GM12878 (cell line): ENCODE measurements around the gene ATF7IP. TPM values are rescaled to one million over a fixed set of nuclear protein-coding genes. Genes with fewer than 3 reads are reported as not detected.

Source experiments
- ATAC-seq: fragments of 200-7000 bp; cut with Tn5 transposase; 3 replicates; pipeline ENCODE4 v1.9.1; 2020; ENCODE audit warnings: mild to moderate bottlenecking, moderate library complexity
- BruUV-seq: library from RNA; stranded (reverse); fragments of 400-500 nt; replicated peaks from 2 replicates; lab custom pipeline; 2021; lab: Mats Ljungman, UMichigan
- CTCF ChIA-PET: fragments of 300-600 bp; sonication (Branson Sonifier 250); formaldehyde crosslinking; extraction: SDS; loops from one replicate; lab custom pipeline; 2021; ENCODE audit warnings: inconsistent platforms; lab: Yijun Ruan, JAX
- POLR2A ChIA-PET: fragments of 350-600 bp; formaldehyde crosslinking; extraction: SDS; loops from one replicate; lab custom pipeline; 2021; ENCODE audit warnings: inconsistent platforms; lab: Charles Lee
- RAD21 ChIA-PET: fragments of 300-600 bp; sonication (Branson Sonifier 250); formaldehyde crosslinking; loops from one replicate; lab custom pipeline; 2023; ENCODE audit warnings: antibody characterized with exemption; ENCODE audit not compliant: unreplicated experiment; lab: Charles Lee
- SMC1A ChIA-PET: fragments of 300-600 bp; sonication (Branson Sonifier 250); formaldehyde crosslinking; loops from one replicate; lab custom pipeline; 2023; ENCODE audit not compliant: unreplicated experiment, uncharacterized antibody; lab: Charles Lee
- DNase-seq: peaks from one replicate; pipeline ENCODE4 v3.0.0-alpha.2; 2011; ENCODE audit warnings: low read depth, low spot score
- FAIRE-seq: peaks from 3 replicates; lab custom pipeline; 2011; peaks lifted over from hg19 to GRCh38; lab: Jason Lieb, UNC
- H2AFZ ChIP-seq: 2 replicates; pipeline ENCODE4 v1.6.0; 2011; ENCODE audit warnings: low read depth, low read length, control low read depth; ENCODE audit not compliant: control insufficient read depth
- H3K27ac ChIP-seq: 2 replicates; pipeline ENCODE4 v1.5.1; 2011; ENCODE audit warnings: control low read depth; ENCODE audit not compliant: control insufficient read depth, insufficient read depth
- H3K27me3 ChIP-seq, 2 experiments: replicated peaks in 1 of 2; 2 replicates each; pipeline versions ENCODE4 v1.6.0 to v1.6.1; 2011; ENCODE audit warnings: low read length in 1 of 2; ENCODE audit not compliant: control insufficient read depth in 2 of 2, insufficient read depth in 2 of 2
- H3K36me3 ChIP-seq, 2 experiments: 2 replicates each; pipeline ENCODE4 v1.5.1; 2011; ENCODE audit warnings: low read length in 1 of 2; ENCODE audit not compliant: control insufficient read depth in 2 of 2, insufficient read depth in 2 of 2
- H3K4me1 ChIP-seq: 2 replicates; pipeline ENCODE4 v1.6.1; 2011; ENCODE audit warnings: mild to moderate bottlenecking, low read length, moderate library complexity, mixed read lengths; ENCODE audit not compliant: control insufficient read depth, insufficient read depth
- H3K4me2 ChIP-seq: 2 replicates; pipeline ENCODE4 v1.6.0; 2011; ENCODE audit warnings: control low read depth; ENCODE audit not compliant: control insufficient read depth, insufficient read depth
- H3K4me3 ChIP-seq: fragments of 200-600 bp; sonication (generic); 2 replicates; pipeline ENCODE4 v1.5.1; 2016
- H3K79me2 ChIP-seq: 2 replicates; pipeline ENCODE4 v1.6.0; 2011; ENCODE audit warnings: low read length; ENCODE audit not compliant: control insufficient read depth, insufficient read depth
- H3K9ac ChIP-seq: 2 replicates; pipeline ENCODE4 v1.8.0; 2011; ENCODE audit warnings: low read length, control low read depth, mixed read lengths; ENCODE audit not compliant: control insufficient read depth, insufficient read depth
- H3K9me3 ChIP-seq: replicated peaks from 3 replicates; pipeline ENCODE4 v1.5.1; 2011; ENCODE audit warnings: mild to moderate bottlenecking, low read length; ENCODE audit not compliant: control insufficient read depth, insufficient read depth
- H4K20me1 ChIP-seq: 2 replicates; pipeline ENCODE4 v1.6.0; 2011; ENCODE audit not compliant: control insufficient read depth, insufficient read depth
- CREB1 ChIP-seq: IDR thresholded peaks from 2 replicates; pipeline ENCODE4 v1.6.1; 2012; ENCODE audit warnings: low read depth, mild to moderate bottlenecking, inconsistent platforms
- ETV6 ChIP-seq, 2 experiments: fragments of 450-650 bp in 1 of 2; IDR thresholded peaks in 1 of 2; conservative IDR thresholded peaks in 1 of 2; 2 replicates each; pipeline ENCODE4 v1.6.1; 2014; ENCODE audit warnings: antibody characterized with exemption in 1 of 2, borderline replicate concordance in 1 of 2, low read depth in 1 of 2, mild to moderate bottlenecking in 1 of 2, moderate library complexity in 1 of 2
- FOXM1 ChIP-seq: IDR thresholded peaks from 2 replicates; pipeline ENCODE4 v1.6.1; 2012; ENCODE audit warnings: low read depth, mild to moderate bottlenecking, inconsistent platforms, low read length, moderate library complexity
- JUNB ChIP-seq: IDR thresholded peaks from 2 replicates; pipeline ENCODE4 v1.6.1; 2016; ENCODE audit warnings: antibody characterized with exemption, mild to moderate bottlenecking
- RELA ChIP-seq: fragments of 450-650 bp; IDR thresholded peaks from 2 replicates; pipeline ENCODE4 v1.8.0; 2014; ENCODE audit warnings: borderline replicate concordance; ENCODE audit not compliant: partially characterized antibody
- ZBED1 ChIP-seq: IDR thresholded peaks from 2 replicates; pipeline ENCODE4 v1.6.1; 2016; ENCODE audit warnings: borderline replicate concordance
- ZNF217 ChIP-seq: fragments of 450-650 bp; IDR thresholded peaks from 2 replicates; pipeline ENCODE4 v1.6.1; 2017; ENCODE audit warnings: antibody characterized with exemption, mild to moderate bottlenecking
- ZNF384 ChIP-seq: IDR thresholded peaks from 2 replicates; pipeline ENCODE4 v1.6.1; 2012; ENCODE audit warnings: low read depth, mild to moderate bottlenecking, low read length, improper control_type of control experiment, borderline replicate concordance
- ZNF687 ChIP-seq: fragments of 450-650 bp; IDR thresholded peaks from 2 replicates; pipeline ENCODE4 v1.6.1; 2017; ENCODE audit warnings: mild to moderate bottlenecking, moderate library complexity
- WGBS: methylation state at CpG from one replicate; pipeline ENCODE4 v1.1.6; 2016; ENCODE audit warnings: low lambda C conversion rate; ENCODE audit not compliant: insufficient replicate concordance, insufficient coverage; ENCODE audit errors: missing lambda C conversion rate; 5-methylcytosine and 5-hydroxymethylcytosine counted together
- in situ Hi-C: fragments of 300-500 bp; cut with MboI; formaldehyde crosslinking; loops from 9 replicates; pipeline ENCODE4 v1.14.3; 2018; ENCODE audit warnings: mixed read lengths
- intact Hi-C: fragments of 100-400 bp; cut with micrococcal nuclease; formaldehyde crosslinking; loops from one replicate; pipeline ENCODE4 v1.14.2; 2022; ENCODE audit not compliant: unreplicated experiment
- polyA plus RNA-seq, 11 experiments: library from polyadenylated mRNA; depleted of rRNA in 4 of 11; unstranded in 6 of 11; stranded (reverse) in 5 of 11; fragments of >200 nt; fragmentation: Nextera tagmentation in 4 of 11; fragmentation: Illumina TruSeq in 1 of 11; extraction: Ambion mirVana in 4 of 11; extraction: Trizol in 1 of 11; gene quantifications; 1 replicate in 1 of 11; 2 replicates in 10 of 11; pipeline versions ENCODE4 v1.2.1 to v1.2.3, GENCODE V29; 2011 to 2016; ENCODE audit warnings: inconsistent platforms in 2 of 11, missing spikeins in 2 of 11, low read depth in 1 of 11
- total RNA-seq, 4 experiments: library from RNA; depleted of rRNA in 3 of 4; stranded (reverse); fragments of >200 nt in 3 of 4; fragmentation: Illumina TruSeq in 1 of 4; extraction: Trizol in 1 of 4; gene quantifications; 2 replicates each; pipeline versions ENCODE4 v1.2.1 to v1.2.3, GENCODE V29; 2013 to 2021
- TF ChIP-seq, protein P1 (sequence below): fragments of 450-650 bp; IDR thresholded peaks from 2 replicates; pipeline ENCODE4 v1.6.1; 2017; ENCODE audit warnings: low read depth, mild to moderate bottlenecking, moderate library complexity

The ATF7IP gene
- total and polyA plus RNA-seq, 10 of the 15 experiments (the other 5 are each of a cell fraction or from before 2014, with no cell fraction given): 6.2 to 66.6 (median 29.3) TPM

DNA sequence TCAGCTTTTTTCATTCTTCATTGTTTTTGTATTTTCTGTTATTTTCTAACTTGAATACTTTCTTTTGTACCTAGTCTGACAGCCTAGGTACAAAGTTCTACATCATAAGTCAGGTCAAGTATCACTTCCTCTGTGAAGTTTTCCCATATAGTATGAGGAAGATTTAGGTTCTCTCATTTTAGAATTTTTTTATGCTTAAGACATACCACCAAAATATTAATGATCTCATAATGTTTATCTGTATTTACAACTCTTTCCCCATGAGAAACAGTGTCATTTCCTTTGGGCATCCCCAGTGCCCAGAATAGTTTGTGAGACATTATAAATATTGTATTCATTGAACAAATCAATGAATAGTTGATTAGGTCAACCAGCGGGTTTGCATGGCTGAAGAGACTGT is 3.1 kb upstream of the ATF7IP start (continued):
- TF ChIP-seq, protein P1, sequence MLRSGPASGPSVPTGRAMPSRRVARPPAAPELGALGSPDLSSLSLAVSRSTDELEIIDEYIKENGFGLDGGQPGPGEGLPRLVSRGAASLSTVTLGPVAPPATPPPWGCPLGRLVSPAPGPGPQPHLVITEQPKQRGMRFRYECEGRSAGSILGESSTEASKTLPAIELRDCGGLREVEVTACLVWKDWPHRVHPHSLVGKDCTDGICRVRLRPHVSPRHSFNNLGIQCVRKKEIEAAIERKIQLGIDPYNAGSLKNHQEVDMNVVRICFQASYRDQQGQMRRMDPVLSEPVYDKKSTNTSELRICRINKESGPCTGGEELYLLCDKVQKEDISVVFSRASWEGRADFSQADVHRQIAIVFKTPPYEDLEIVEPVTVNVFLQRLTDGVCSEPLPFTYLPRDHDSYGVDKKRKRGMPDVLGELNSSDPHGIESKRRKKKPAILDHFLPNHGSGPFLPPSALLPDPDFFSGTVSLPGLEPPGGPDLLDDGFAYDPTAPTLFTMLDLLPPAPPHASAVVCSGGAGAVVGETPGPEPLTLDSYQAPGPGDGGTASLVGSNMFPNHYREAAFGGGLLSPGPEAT: peak; percentile 84; the same call in 1 of the 2 replicates
- peak; percentile 73 for TF ChIP-seq RELA
- TF ChIP-seq FOXM1: peak; percentile 75; the same call in 1 of the 2 replicates
- peak; percentile 74 for TF ChIP-seq JUNB
- peak; percentile 81; the same call in 1 of the 2 replicates for TF ChIP-seq ZBED1
- peak; percentile 80 for TF ChIP-seq CREB1
- TF ChIP-seq ETV6 (conservative IDR thresholded peaks at IDR 0.05 in 1 of 2, IDR thresholded peaks at IDR 0.05 in 1 of 2; ENCODE audit: borderline replicate concordance in 1 of 2, low read depth in 1 of 2): peak in 1 of 2 experiments; percentile 49; a peak in 1 of 4 replicates
- TF ChIP-seq ZNF384: peak; percentile 46; the same call in 1 of the 2 replicates

DNA sequence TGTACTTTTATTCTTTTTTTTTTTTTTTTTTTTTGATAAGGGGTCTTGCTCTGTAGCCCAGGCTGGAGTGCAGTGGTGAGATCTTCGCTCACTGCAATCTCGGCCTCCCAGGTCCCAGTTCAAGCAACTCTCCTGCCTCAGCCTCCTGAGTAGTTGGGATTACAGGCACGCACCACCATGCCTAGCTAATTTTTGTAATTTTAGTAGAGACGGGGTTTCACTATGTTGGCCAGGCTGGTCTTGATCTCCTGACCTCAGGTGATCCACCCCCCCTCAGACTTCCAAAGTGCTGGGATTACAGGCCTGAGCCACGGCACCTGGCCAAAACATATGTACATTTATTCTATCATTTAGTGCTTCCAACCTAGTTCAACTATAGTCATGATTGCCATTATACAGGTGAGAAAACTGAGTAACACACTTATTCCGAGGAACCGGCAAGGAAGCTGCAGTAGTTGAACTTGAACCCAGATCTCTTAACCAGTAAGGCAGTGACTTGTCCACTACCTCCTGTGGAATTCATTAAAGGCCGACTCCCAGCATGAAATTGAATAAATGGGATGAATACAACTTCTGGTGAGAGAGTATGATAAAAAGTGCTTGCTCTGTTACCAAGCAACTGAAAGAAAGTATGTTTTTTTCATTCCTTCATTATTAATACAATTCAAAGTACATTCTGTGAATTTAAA is 755 bp upstream of the ATF7IP start:
- Histone ChIP-seq H3K4me3 (peak overlapping the region; percentile 59), H3K27me3 (no peaks in the 10 kb centered on the region), H3K36me3 (no peaks in the 10 kb centered on the region), H3K79me2 (peaks cover 34% of the 10 kb centered on the region), H4K20me1 (no peaks in the 10 kb centered on the region), H3K4me1 (peaks cover 12% of the 10 kb centered on the region), H3K9me3 (peaks cover 14% of the 10 kb centered on the region; the same call in 2 of the 3 replicates), H3K9ac (peak overlapping the region; percentile 78; the same call in 1 of the 2 replicates), H3K27ac (peak overlapping the region; percentile 89), H3K4me2 (peak overlapping the region; percentile 56; the same call in 1 of the 2 replicates), H2AFZ (peak overlapping the region; percentile 46; the same call in 1 of the 2 replicates)
- ATAC-seq (no peak), FAIRE-seq (no peak), DNase-seq (no peak)
- ChIA-PET POLR2A (interaction anchor here (0.6 to 2.6 kb wide), 12 partner anchors 9 to 124 kb away, joined by 3 to 31 read pairs (median 5); no protein-coding TSS in a partner anchor), RAD21 (interaction anchor here (0.9 to 2.7 kb wide), 23 partner anchors 12 to 264 kb away, joined by 3 to 70 read pairs (median 6); no protein-coding TSS in a partner anchor), CTCF (interaction anchor here (0.6 to 3.0 kb wide), 17 partner anchors 20 to 407 kb away, joined by 3 to 29 read pairs (median 7); a partner anchor contains a TSS), SMC1A (interaction anchor here (1.0 to 3.9 kb wide), 12 partner anchors 16 to 179 kb away, joined by 3 to 64 read pairs (median 9); no protein-coding TSS in a partner anchor)
- WGBS: 90% methylated on average over 8 of the region's 8 CpGs
- in situ Hi-C loops: loop anchor here (5.0 kb wide), 2 partner anchors 122 to 253 kb away; no protein-coding TSS in a partner anchor
- intact Hi-C loops: loop anchor here (1.0 to 10.0 kb wide), 5 partner anchors 82 to 408 kb away; a partner anchor contains a TSS
- TF ChIP-seq ZNF217 (0 out of 2 replicates have a peak, but pooled peaks have one; percentile 37), ZNF687 (no peak)
- TSS peak; percentile 95 for BruUV-seq
